IMR-90 (cell line): ENCODE data around the gene SLC17A6. TPM values are rescaled to one million over a fixed set of nuclear protein-coding genes. Genes with fewer than 3 reads are reported as not detected.

Experiments used
- ATAC-seq: fragments of 200-7000 bp; cut with Tn5 transposase; 2 replicates; pipeline ENCODE4 v1.9.1; 2020; ENCODE audit warnings: low read depth, mild to moderate bottlenecking, moderate library complexity
- BruUV-seq: library from RNA; stranded (reverse); fragments of 400-500 nt; replicated peaks from 2 replicates; lab custom pipeline; 2021; lab: Mats Ljungman, UMichigan
- CTCF ChIA-PET: fragments of 300-600 bp; formaldehyde crosslinking; extraction: SDS; loops from one replicate; lab custom pipeline; 2021; ENCODE audit warnings: antibody characterized with exemption; lab: Yijun Ruan, JAX
- POLR2A ChIA-PET: fragments of 300-600 bp; sonication (Branson Sonifier 250); formaldehyde crosslinking; loops from one replicate; lab custom pipeline; 2022; ENCODE audit warnings: antibody characterized with exemption; ENCODE audit not compliant: unreplicated experiment; lab: Charles Lee
- DNase-seq: peaks from one replicate; pipeline ENCODE4 v3.0.0; 2013
- H2AFZ ChIP-seq: replicated peaks from 2 replicates; pipeline ENCODE3; 2013; ENCODE audit warnings: low read length, mild to moderate bottlenecking; ENCODE audit not compliant: poor library complexity
- H2AK5ac ChIP-seq: 2 replicates; pipeline ENCODE4 v1.6.1; 2013; ENCODE audit warnings: low read depth, low read length, inconsistent platforms
- H2AK9ac ChIP-seq: replicated peaks from 2 replicates; pipeline ENCODE3; 2013; ENCODE audit warnings: mild to moderate bottlenecking, low read depth, low read length, moderate library complexity; ENCODE audit not compliant: poor library complexity
- H2BK120ac ChIP-seq: 2 replicates; pipeline ENCODE4 v1.6.1; 2013; ENCODE audit warnings: low read depth, low read length, inconsistent platforms
- H2BK15ac ChIP-seq: 3 replicates; pipeline ENCODE4 v1.6.1; 2013; ENCODE audit warnings: low read depth, low read length, inconsistent platforms
- H2BK20ac ChIP-seq: 2 replicates; pipeline ENCODE4 v1.6.1; 2013; ENCODE audit warnings: low read depth, mild to moderate bottlenecking, inconsistent platforms, low read length, moderate library complexity
- H2BK5ac ChIP-seq: 2 replicates; pipeline ENCODE4 v1.6.1; 2013; ENCODE audit warnings: mild to moderate bottlenecking, low read depth, low read length, inconsistent platforms; ENCODE audit not compliant: poor library complexity, severe bottlenecking
- H3K14ac ChIP-seq: replicated peaks from 2 replicates; pipeline ENCODE4 v1.6.1; 2013; ENCODE audit warnings: low read depth, low read length, inconsistent platforms
- H3K18ac ChIP-seq: 2 replicates; pipeline ENCODE4 v1.6.1; 2013; ENCODE audit warnings: low read depth, low read length, control low read depth
- H3K23ac ChIP-seq: 2 replicates; pipeline ENCODE4 v1.6.1; 2013; ENCODE audit warnings: low read depth, low read length, inconsistent platforms
- H3K27ac ChIP-seq: 2 replicates; pipeline ENCODE4 v1.5.1; 2013; ENCODE audit warnings: mild to moderate bottlenecking, control low read depth, low read length; ENCODE audit not compliant: insufficient read depth
- H3K27me3 ChIP-seq: 2 replicates; pipeline ENCODE4 v1.6.1; 2013; ENCODE audit warnings: low read length; ENCODE audit not compliant: control insufficient read depth, insufficient read depth
- H3K36me3 ChIP-seq: 2 replicates; pipeline ENCODE4 v1.6.1; 2013; ENCODE audit warnings: low read length, mixed read lengths; ENCODE audit not compliant: control insufficient read depth, insufficient read depth
- H3K4ac ChIP-seq: 2 replicates; pipeline ENCODE4 v1.6.1; 2013; ENCODE audit warnings: low read depth, low read length, inconsistent platforms
- H3K4me1 ChIP-seq: 2 replicates; pipeline ENCODE4 v1.6.1; 2013; ENCODE audit warnings: low read length, mixed read lengths; ENCODE audit not compliant: control insufficient read depth, insufficient read depth
- H3K4me2 ChIP-seq: 2 replicates; pipeline ENCODE4 v1.6.1; 2013; ENCODE audit warnings: low read depth, mild to moderate bottlenecking, control low read depth, low read length, moderate library complexity
- H3K4me3 ChIP-seq: 2 replicates; pipeline ENCODE4 v1.5.1; 2013; ENCODE audit warnings: low read depth, mild to moderate bottlenecking, control low read depth, low read length, moderate library complexity; ENCODE audit not compliant: insufficient read depth
- H3K56ac ChIP-seq: 2 replicates; pipeline ENCODE4 v1.6.1; 2013; ENCODE audit warnings: low read length, inconsistent platforms; ENCODE audit not compliant: insufficient read depth; ENCODE audit errors: extremely low read depth
- H3K79me1 ChIP-seq, 2 experiments: 2 replicates each; pipeline ENCODE4 v1.6.1; 2013; ENCODE audit warnings: low read length in 2 of 2, inconsistent platforms in 1 of 2, low read depth in 1 of 2
- H3K9ac ChIP-seq: 2 replicates; pipeline ENCODE4 v1.6.1; 2013; ENCODE audit warnings: low read depth, low read length, control low read depth
- H3K9me1 ChIP-seq: 2 replicates; pipeline ENCODE4 v1.6.1; 2013; ENCODE audit warnings: low read length, inconsistent platforms; ENCODE audit not compliant: insufficient read depth
- H3K9me3 ChIP-seq: 2 replicates; pipeline ENCODE4 v1.6.1; 2013; ENCODE audit warnings: low read length; ENCODE audit not compliant: control insufficient read depth, insufficient read depth
- H4K20me1 ChIP-seq: 2 replicates; pipeline ENCODE4 v1.6.1; 2013; ENCODE audit warnings: low read length, inconsistent platforms; ENCODE audit not compliant: insufficient read depth
- H4K5ac ChIP-seq: 2 replicates; pipeline ENCODE4 v1.6.1; 2013; ENCODE audit warnings: mild to moderate bottlenecking, low read depth, low read length, control low read depth
- H4K8ac ChIP-seq, 2 experiments: 2 replicates each; pipeline ENCODE4 v1.6.1; 2013; ENCODE audit warnings: low read depth in 2 of 2, low read length in 2 of 2, control low read depth in 1 of 2, inconsistent platforms in 1 of 2
- H4K91ac ChIP-seq: 2 replicates; pipeline ENCODE4 v1.6.1; 2013; ENCODE audit warnings: low read depth, low read length, inconsistent platforms; ENCODE audit not compliant: insufficient read depth
- MAFK ChIP-seq: IDR thresholded peaks from 2 replicates; pipeline ENCODE4 v1.6.1; 2012; ENCODE audit warnings: low read depth, low read length, improper control_type of control experiment
- MAZ ChIP-seq: IDR thresholded peaks from 2 replicates; pipeline ENCODE4 v1.6.1; 2012; ENCODE audit warnings: low read depth, mild to moderate bottlenecking, low read length, improper control_type of control experiment, moderate library complexity, borderline replicate concordance
- RCOR1 ChIP-seq: IDR thresholded peaks from 2 replicates; pipeline ENCODE4 v1.6.1; 2012; ENCODE audit warnings: mild to moderate bottlenecking, low read length, improper control_type of control experiment; ENCODE audit not compliant: insufficient replicate concordance
- WGBS, 2 experiments: methylation state at CpG; one replicate each; pipeline versions ENCODE4 v1.1.5 to v1.1.7; 2013; ENCODE audit warnings: missing lambda C conversion rate in 2 of 2; ENCODE audit not compliant: insufficient read length in 1 of 2; ENCODE audit errors: extremely low coverage in 2 of 2; 5-methylcytosine and 5-hydroxymethylcytosine counted together
- dilution Hi-C: fragments of 300-500 bp; cut with HindIII; formaldehyde crosslinking; loops from one replicate; pipeline ENCODE4 v1.14.3; 2018; ENCODE audit warnings: low sequenced_read_pairs; ENCODE audit not compliant: unreplicated experiment
- in situ Hi-C: fragments of 300-500 bp; cut with MboI; formaldehyde crosslinking; loops from 3 replicates; pipeline ENCODE4 v1.14.3; 2019; ENCODE audit warnings: low sequenced_read_pairs, inconsistent platforms, mixed read lengths
- intact Hi-C: fragments of 100-400 bp; cut with micrococcal nuclease; formaldehyde crosslinking; loops from 2 replicates; pipeline ENCODE4 v1.10.0; 2022
- polyA plus RNA-seq, 3 experiments: library from polyadenylated mRNA; depleted of rRNA; stranded (reverse); fragments of >200 nt; gene quantifications; 2 replicates each; pipeline ENCODE4 v1.2.3, GENCODE V29; 2012; ENCODE audit warnings: low replicate concordance in 1 of 3
- total RNA-seq: library from RNA; depleted of rRNA; stranded (reverse); fragments of >200 nt; gene quantifications from 2 replicates; pipeline ENCODE4 v1.2.3, GENCODE V29; 2012
- TF ChIP-seq, protein P1 (sequence below): fragments of 150-350 bp; IDR thresholded peaks from 2 replicates; pipeline ENCODE4 v1.6.1; 2016; ENCODE audit warnings: low read depth, mild to moderate bottlenecking, low read length, moderate library complexity, borderline replicate concordance

SLC17A6 gene
- total and polyA plus RNA-seq, 2 of the 4 experiments (the other 2 are of a cell fraction) = not detected

GRCh38 chr11:22342211-22343031, 4.2 kb downstream of the SLC17A6 start:
- Histone ChIP-seq H3K4me1 (no peaks in the 10 kb centered on the region), H4K91ac (no peak overlapping the region), H3K27me3 (peaks cover 40% of the 10 kb centered on the region), H3K23ac (no peak overlapping the region), H3K4me2 (no peak overlapping the region), H3K14ac (no peak overlapping the region), H3K27ac (no peak overlapping the region), H2BK20ac (no peak overlapping the region), H3K79me1 (no peaks in the 10 kb centered on the region), H2BK120ac (no peak overlapping the region), H4K5ac (no peak overlapping the region), H3K36me3 (no peaks in the 10 kb centered on the region), H2AK9ac (no peak overlapping the region), H4K20me1 (no peaks in the 10 kb centered on the region), H2AK5ac (no peak overlapping the region), H4K8ac (no peak overlapping the region), H2AFZ (no peak overlapping the region), H3K9me3 (0 out of 2 replicates have a peak, but pooled peaks cover 2% of the 10 kb centered on the region), H3K56ac (no peak overlapping the region), H3K4ac (no peak overlapping the region), H2BK5ac (no peak overlapping the region), H3K18ac (no peak overlapping the region), H3K9me1 (no peaks in the 10 kb centered on the region), H2BK15ac (no peak overlapping the region), H3K4me3 (no peak overlapping the region), H3K9ac (no peak overlapping the region)
- POLR2A ChIA-PET = no interaction called here
- CTCF ChIA-PET = no interaction called here
- dilution Hi-C loops (no loop called here), in situ Hi-C loops (no loop called here), intact Hi-C loops (no loop called here)
- no TSS peak for BruUV-seq
- no peak for DNase-seq
- ATAC-seq = no peak
- no peak for TF ChIP-seq RCOR1
- TF ChIP-seq MAFK = no peak
- TF ChIP-seq, protein P1, sequence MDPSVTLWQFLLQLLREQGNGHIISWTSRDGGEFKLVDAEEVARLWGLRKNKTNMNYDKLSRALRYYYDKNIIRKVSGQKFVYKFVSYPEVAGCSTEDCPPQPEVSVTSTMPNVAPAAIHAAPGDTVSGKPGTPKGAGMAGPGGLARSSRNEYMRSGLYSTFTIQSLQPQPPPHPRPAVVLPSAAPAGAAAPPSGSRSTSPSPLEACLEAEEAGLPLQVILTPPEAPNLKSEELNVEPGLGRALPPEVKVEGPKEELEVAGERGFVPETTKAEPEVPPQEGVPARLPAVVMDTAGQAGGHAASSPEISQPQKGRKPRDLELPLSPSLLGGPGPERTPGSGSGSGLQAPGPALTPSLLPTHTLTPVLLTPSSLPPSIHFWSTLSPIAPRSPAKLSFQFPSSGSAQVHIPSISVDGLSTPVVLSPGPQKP = no peak
- TF ChIP-seq MAZ = no peak
- 10% methylated on average over 5 of the region's 25 CpGs; no CpG with 5 or more reads in 1 of the 2 experiments for WGBS, 2 experiments
